Activated T-helper 2 cell treated with anti-CD3 and anti-CD28 coated beads, Interferon-gamma antibody, Interleukin-2, Interleukin-4, amounts not matched to agents 10 μg/mL and 5 μg/mL and 100 μg/mL, durations not matched to agents 14 hours and 24 hours and 36 hours (primary cell): ENCODE data around the gene KCTD14. TPM values are rescaled to one million over a fixed set of nuclear protein-coding genes. Genes with fewer than 3 reads are reported as not detected.
"Not testable (repeated sequence)": the region's sequence is repeated elsewhere in the genome, so short reads cannot be mapped to it uniquely, and the experiment has no call there.

Source experiments
- DNase-seq: peaks from one replicate; pipeline ENCODE4 v3.0.0; 2021; ENCODE audit warnings: low spot score
- H3K27ac Mint-ChIP-seq: one replicate; pipeline ENCODE4 v1.8.0; 2021; ENCODE audit warnings: mixed read lengths
- H3K27me3 Mint-ChIP-seq: one replicate; pipeline ENCODE4 v1.8.0; 2021; ENCODE audit warnings: low read depth, mixed read lengths
- H3K36me3 Mint-ChIP-seq: one replicate; pipeline ENCODE4 v1.8.0; 2021; ENCODE audit warnings: low read depth, mixed read lengths
- H3K4me1 Mint-ChIP-seq: one replicate; pipeline ENCODE4 v1.8.0; 2021; ENCODE audit warnings: low read depth, mixed read lengths
- H3K4me3 Mint-ChIP-seq: one replicate; pipeline ENCODE4 v1.8.0; 2021; ENCODE audit warnings: low read depth, mild to moderate bottlenecking, moderate library complexity, mixed read lengths
- H3K9me3 Mint-ChIP-seq: one replicate; pipeline ENCODE4 v1.8.0; 2021; ENCODE audit warnings: mixed read lengths
- intact Hi-C: fragments of 100-400 bp; cut with micrococcal nuclease; formaldehyde crosslinking; loops from one replicate; pipeline ENCODE4 v1.15.1; 2023
- total RNA-seq: library from RNA; stranded (reverse); gene quantifications from 2 replicates; pipeline ENCODE4 v1.2.3, GENCODE V29; 2022

KCTD14 gene
- total RNA-seq, 1 donor from 2014 or later: 0.34 TPM

DNA sequence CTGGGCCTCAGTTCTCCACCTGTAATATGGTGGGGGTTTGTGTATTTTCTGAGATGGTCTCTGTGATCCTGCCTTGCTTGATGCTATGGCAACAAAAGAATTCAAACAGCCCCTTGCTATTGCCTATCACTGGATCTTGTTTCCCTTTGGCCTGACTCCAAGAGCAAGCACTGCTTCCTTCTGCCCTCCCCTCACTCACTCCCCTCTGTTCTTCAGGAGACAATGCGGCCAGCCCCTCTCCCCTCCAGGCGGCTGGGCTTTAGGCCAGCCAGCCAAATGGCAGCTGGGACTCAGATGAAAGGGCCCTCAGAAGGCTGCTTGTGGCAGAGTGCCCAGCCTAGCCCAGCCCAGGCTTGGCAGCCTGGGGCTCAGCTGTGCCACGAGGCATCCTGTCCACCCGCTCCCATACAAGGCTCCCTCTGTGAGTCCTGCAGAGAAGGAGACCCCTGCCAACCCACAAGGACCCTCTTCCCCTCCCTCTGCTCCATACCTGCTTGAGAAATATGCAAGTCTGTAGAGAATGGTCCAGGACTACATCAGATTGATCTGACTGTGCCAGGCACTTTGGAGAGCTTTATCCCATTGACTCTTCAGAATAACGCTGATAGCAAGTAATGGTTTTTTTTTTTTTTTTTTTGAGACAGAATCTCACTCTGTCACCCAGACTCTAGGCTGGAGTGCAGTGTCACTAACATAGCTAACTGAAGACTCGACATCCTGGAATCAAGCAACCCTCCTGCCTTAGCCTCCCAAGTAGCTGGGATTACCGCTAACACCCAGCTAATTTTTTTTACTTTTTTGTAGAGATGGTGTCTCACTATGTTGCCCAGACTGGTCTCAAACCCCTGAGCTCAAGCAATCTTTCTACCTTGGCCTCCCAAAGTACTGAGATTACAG is 7.6 kb upstream of the KCTD14 start:
- H3K27ac Mint-ChIP-seq: no peak overlapping the region

DNA sequence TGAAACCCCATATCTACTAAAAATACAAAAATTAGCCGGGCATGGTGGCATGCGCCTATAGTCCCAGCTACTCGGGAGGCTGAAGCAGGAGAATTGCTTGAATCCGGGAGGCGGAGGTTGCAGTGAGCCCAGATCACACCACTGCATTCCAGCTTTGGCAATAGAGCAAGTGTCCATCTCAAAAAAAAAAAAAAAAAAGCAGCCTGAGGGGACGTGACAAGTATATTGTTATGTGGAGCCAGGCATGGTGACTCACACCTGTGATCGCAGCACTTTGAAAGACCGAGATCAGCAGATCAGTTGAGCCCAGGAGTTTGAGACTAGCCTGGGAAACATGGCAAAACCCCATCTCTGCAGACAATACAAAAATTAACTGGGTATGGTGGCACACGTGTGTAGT is 5.3 kb upstream of the KCTD14 start:
- H3K4me3 Mint-ChIP-seq, intact Hi-C loops, H3K36me3 Mint-ChIP-seq, H3K4me1 Mint-ChIP-seq, H3K9me3 Mint-ChIP-seq, H3K27me3 Mint-ChIP-seq, H3K27ac Mint-ChIP-seq, DNase-seq: not testable (repeated sequence)

More for the DNA sequence above, 7.6 kb upstream of the KCTD14 start:
- no peak for DNase-seq
- H3K36me3 Mint-ChIP-seq: no peaks in the 10 kb centered on the region
- no peaks in the 10 kb centered on the region for H3K4me1 Mint-ChIP-seq
- no peak overlapping the region for H3K4me3 Mint-ChIP-seq
- H3K27me3 Mint-ChIP-seq: peaks cover 2% of the 10 kb centered on the region
- intact Hi-C loops: no loop called here
- H3K9me3 Mint-ChIP-seq: no peaks in the 10 kb centered on the region

DNA sequence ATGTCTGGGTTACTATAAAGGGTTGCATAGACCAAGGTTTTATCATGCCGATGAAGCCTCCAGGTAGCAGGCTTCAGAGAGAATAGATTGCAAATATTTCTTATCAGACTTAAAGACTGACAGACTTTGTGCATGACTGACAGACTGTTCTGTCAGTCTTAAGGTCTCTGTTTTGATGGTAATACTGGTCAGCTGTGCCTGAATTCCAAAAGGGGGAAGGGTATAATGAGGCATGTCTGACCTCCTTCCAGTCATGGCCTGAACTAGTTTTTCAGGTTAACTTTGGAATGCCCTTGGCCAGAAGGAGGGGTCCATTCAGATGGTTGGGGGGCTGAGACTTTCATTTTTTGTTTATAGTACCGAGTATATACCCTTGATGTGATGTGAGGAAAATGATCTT is 4.7 kb upstream of the KCTD14 start:
- H3K27ac Mint-ChIP-seq: no peak overlapping the region
- peaks cover 2% of the 10 kb centered on the region for H3K4me1 Mint-ChIP-seq
- no peak overlapping the region for H3K4me3 Mint-ChIP-seq
- DNase-seq: no peak
- H3K36me3 Mint-ChIP-seq: no peaks in the 10 kb centered on the region
- H3K9me3 Mint-ChIP-seq: no peaks in the 10 kb centered on the region
- peaks cover 7% of the 10 kb centered on the region for H3K27me3 Mint-ChIP-seq
- intact Hi-C loops: no loop called here

DNA sequence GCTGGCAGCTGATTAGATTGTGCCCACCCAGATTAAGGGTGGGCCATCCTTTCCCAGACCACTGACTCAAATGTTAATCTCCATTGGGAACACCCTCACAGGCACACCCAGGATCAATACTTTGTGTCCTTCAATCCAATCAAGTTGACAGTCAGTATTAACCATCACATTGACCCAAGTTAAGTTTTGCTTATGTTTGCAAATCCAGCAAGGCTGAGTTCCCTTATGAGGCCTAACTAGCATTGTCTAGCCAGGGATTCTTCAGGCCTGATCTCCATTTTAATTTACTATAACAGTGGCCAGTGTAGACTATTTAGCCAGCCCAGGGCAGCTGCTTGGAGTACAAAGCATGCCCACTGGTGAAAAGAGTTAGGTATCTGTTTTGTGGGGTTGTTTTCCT is 2.3 kb upstream of the KCTD14 start:
- Mint-ChIP-seq H3K36me3 (no peaks in the 10 kb centered on the region), H3K9me3 (no peaks in the 10 kb centered on the region), H3K4me1 (peaks cover 4% of the 10 kb centered on the region), H3K4me3 (no peak overlapping the region), H3K27me3 (peaks cover 19% of the 10 kb centered on the region), H3K27ac (no peak overlapping the region)
- no peak for DNase-seq
- intact Hi-C loops: no loop called here

DNA sequence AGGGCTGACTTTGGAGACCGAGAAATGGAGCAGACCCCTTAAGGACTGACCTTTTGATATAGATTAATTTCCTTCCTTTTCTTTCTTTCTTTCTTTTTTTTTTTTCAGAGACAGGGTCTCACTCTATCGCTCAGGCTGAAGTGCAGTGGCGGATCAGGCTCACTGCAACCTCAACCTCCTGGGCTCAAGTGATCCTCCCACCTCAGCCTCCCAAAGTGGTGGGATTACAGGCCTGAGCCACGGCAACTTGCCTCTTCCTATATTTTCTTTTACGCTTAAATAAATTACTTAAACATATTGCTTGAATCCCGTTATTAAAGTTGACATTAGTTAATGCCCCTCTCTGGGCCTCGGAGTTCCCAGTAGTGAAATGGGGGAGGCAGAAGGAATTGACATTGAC is 350 bp upstream of the KCTD14 start:
- no peaks in the 10 kb centered on the region for H3K36me3 Mint-ChIP-seq
- no peaks in the 10 kb centered on the region for H3K9me3 Mint-ChIP-seq
- no peak overlapping the region for H3K27ac Mint-ChIP-seq
- DNase-seq: no peak
- no peak overlapping the region for H3K4me3 Mint-ChIP-seq
- peaks cover 17% of the 10 kb centered on the region for H3K27me3 Mint-ChIP-seq
- H3K4me1 Mint-ChIP-seq: peaks cover 4% of the 10 kb centered on the region
- intact Hi-C loops: no loop called here

DNA sequence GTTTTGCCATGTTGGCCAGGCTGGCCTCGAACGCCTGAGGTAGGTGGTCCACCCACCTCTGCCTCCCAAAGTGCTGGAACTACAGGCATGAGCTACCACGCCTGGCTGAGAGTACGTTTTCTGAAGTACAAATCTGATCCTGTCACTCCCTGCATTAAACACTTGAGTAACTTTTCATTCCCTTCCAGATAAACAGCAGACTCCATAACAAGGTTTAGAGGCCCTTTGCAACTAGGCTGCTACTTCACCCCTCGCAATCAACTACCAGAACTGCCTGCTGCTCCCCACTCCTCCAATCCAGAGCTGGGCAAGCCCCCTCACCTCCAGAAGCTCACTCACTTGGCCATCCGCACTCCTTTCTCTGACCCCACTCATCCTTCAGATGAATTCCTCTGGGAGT is 1.5 kb downstream of the KCTD14 start:
- Mint-ChIP-seq H3K9me3 (no peaks in the 10 kb centered on the region), H3K4me1 (peaks cover 4% of the 10 kb centered on the region), H3K4me3 (no peak overlapping the region), H3K27ac (no peak overlapping the region), H3K36me3 (no peaks in the 10 kb centered on the region), H3K27me3 (peaks cover 17% of the 10 kb centered on the region)
- no peak for DNase-seq
- intact Hi-C loops: no loop called here

DNA sequence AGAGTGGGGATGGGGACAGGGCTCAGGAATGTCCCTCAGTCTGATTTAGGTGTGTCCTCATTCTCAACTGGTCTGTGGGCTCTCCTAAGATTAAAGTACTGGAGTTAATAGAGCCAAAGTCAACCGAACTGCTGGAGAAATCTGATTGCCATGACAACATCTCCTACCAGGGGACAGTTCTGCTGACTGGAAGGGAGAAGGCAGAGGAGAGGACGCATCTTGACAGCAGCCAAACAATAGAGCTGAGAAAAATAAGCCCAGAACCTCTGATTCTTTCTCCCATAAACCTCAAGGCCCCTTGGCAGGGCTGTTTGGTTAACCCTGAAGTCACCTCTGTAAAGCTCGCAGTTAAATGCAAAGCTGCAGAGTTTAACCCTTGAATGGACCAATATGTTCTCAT is 2.8 kb downstream of the KCTD14 start:
- Mint-ChIP-seq H3K4me1 (peaks cover 4% of the 10 kb centered on the region), H3K9me3 (no peaks in the 10 kb centered on the region), H3K27me3 (peaks cover 19% of the 10 kb centered on the region), H3K36me3 (no peaks in the 10 kb centered on the region), H3K27ac (no peak overlapping the region), H3K4me3 (no peak overlapping the region)
- intact Hi-C loops: no loop called here
- no peak for DNase-seq

DNA sequence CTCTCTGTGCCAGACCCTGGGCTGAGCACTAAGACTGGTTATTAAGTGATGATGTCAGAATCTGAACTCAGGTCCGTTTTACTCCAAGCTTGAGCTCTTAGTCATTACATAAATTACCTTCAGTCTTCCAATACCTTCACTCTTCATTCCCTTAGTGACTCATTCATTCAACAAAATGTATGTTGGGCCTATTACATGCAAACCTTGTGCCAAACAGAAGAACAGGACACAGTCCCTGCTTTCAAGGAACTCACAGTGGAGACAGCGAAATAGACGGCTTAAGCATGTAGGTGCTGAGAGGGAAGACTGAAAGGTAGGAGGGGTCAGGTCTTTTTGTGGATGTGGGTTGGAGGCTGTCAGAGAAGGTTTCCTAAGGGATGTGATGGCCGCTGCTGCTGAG is 3.3 kb downstream of the KCTD14 start:
- Mint-ChIP-seq H3K27me3 (peaks cover 19% of the 10 kb centered on the region), H3K27ac (no peak overlapping the region), H3K4me3 (no peak overlapping the region), H3K4me1 (peaks cover 4% of the 10 kb centered on the region), H3K9me3 (no peaks in the 10 kb centered on the region), H3K36me3 (no peaks in the 10 kb centered on the region)
- no peak for DNase-seq
- intact Hi-C loops: no loop called here

DNA sequence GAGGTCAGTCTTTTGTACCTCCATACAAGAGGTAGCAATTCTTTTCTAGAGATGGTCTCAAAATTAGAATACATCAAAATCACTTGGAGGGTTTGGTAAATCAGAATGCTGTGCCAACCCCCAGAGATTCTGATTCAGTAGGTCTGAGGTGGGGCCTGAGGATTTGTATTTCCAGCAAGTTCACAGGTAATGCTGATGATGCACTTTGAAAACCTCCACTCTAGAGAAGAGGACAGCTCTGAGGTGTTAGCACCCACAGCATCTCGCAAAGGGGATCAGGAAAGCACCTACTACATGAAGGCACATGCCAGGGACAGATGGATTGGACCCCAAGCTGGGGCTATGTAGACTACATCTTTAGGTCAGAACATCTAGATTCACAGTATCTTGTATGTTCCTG is 7.2 kb downstream of the KCTD14 start:
- H3K36me3 Mint-ChIP-seq: no peaks in the 10 kb centered on the region
- H3K4me1 Mint-ChIP-seq: no peaks in the 10 kb centered on the region
- no peak for DNase-seq
- H3K4me3 Mint-ChIP-seq: no peak overlapping the region
- H3K9me3 Mint-ChIP-seq: no peaks in the 10 kb centered on the region
- no peak overlapping the region for H3K27ac Mint-ChIP-seq
- intact Hi-C loops: no loop called here
- peaks cover 3% of the 10 kb centered on the region for H3K27me3 Mint-ChIP-seq

DNA sequence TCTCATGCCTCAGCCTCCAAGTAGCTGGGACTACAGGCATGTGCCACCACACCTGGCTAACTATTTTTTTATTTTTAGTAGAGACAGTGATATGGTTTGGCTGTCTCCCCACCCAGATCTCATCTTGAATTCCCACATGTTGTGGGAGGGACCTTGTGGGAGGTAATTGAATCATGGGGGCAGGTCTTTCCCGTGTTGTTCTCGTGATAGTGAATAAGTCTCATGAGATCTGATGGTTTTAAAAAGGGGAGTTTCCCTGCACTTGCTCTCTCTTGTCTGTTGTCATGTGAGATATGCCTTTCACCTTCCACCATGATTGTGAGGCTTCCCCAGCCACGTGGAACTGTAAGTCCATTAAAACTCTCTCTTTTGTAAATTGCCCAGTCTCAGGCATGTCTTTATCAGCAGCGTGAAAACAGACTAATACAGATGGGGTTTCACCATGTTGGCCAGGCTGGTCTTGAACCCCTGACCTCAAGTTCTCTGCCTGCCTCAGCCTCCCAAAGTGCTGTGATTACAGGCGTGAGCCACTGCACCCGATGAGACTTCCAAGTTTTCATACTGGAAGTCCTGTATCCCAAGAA is 8.0 kb downstream of the KCTD14 start:
- H3K27ac Mint-ChIP-seq, H3K9me3 Mint-ChIP-seq, H3K27me3 Mint-ChIP-seq, DNase-seq, intact Hi-C loops, H3K36me3 Mint-ChIP-seq, H3K4me3 Mint-ChIP-seq, H3K4me1 Mint-ChIP-seq: not testable (repeated sequence)

DNA sequence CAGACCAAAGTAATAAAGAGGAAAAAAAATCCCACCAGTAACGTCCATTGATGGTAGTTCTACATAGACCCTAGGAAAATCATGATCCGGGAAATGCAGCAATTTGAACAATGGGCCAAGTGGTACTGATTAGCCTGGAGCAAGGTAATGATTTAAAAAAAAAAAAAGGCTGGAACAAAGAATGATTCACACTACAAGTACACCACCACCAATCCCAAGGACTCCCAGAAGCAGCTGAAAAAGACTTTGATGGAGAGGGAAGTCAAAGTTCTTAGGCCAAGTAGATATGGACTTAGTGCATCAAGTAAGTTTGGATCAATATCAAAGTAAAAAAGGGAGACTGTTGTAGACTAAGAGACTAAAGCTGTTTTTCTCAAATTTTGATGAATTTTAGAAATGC is 11.8 kb downstream of the KCTD14 start:
- Mint-ChIP-seq H3K9me3 (no peaks in the 10 kb centered on the region), H3K36me3 (no peaks in the 10 kb centered on the region), H3K27ac (no peak overlapping the region), H3K27me3 (peaks cover 5% of the 10 kb centered on the region), H3K4me3 (no peak overlapping the region), H3K4me1 (no peaks in the 10 kb centered on the region)
- intact Hi-C loops: no loop called here
- no peak for DNase-seq

DNA sequence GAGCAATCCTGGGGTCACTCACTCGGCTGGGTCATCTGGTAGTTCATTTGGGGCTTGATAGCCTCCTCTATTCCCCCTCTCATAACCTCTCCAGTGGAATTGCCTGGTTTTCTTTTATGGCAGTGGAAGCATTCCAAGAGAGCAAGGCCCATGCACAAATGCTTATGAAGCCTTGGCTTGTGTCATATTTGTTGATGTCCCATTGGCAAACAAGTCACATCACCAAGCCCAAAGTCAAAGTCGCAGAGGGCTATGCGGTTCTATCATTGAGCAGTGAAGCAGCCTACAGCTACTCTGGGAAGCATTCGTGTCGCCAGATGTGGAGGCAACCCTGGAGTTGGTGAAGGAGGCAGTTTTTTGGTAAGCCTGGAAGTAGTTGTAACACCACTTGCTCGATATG is 12.3 kb downstream of the KCTD14 start:
- Mint-ChIP-seq H3K4me1 (no peaks in the 10 kb centered on the region), H3K27ac (no peak overlapping the region), H3K4me3 (no peak overlapping the region), H3K36me3 (no peaks in the 10 kb centered on the region), H3K27me3 (peaks cover 5% of the 10 kb centered on the region), H3K9me3 (no peaks in the 10 kb centered on the region)
- intact Hi-C loops: no loop called here
- no peak for DNase-seq

DNA sequence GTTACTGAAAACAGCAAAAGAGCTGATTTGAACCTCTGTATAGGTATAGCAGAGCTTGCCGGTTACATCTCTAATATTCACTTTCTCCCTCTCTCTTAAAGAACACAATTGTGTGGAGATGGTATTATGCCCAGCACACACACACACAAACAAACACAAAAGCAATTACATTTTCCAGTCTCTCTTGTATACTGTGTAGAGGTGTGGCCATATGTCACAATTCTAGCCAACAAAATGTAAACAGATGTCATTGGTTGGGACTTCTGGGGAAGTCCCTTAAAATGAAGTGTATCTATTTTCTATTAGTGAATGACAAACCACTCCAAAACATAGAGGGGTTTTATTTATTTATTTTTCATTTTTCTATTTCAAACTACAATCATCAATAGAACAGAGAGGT is 12.8 kb downstream of the KCTD14 start:
- intact Hi-C loops: no loop called here
- Mint-ChIP-seq H3K9me3 (no peaks in the 10 kb centered on the region), H3K36me3 (no peaks in the 10 kb centered on the region), H3K4me3 (no peak overlapping the region), H3K27me3 (peaks cover 4% of the 10 kb centered on the region), H3K27ac (no peak overlapping the region), H3K4me1 (no peaks in the 10 kb centered on the region)
- DNase-seq: no peak
